HEK293T (cell line): ENCODE results near the gene ZNF513.
A peak's percentile ranks its signal among the peaks of the same experiment; 100 is the strongest.

Experiments used
- ARNT ChIP-seq: fragments of 450-650 bp; IDR thresholded peaks from 2 replicates; pipeline ENCODE4 v1.6.1; 2017; ENCODE audit warnings: mild to moderate bottlenecking
- BHLHE40 ChIP-seq: fragments of 450-650 bp; IDR thresholded peaks from 2 replicates; pipeline ENCODE4 v1.6.1; 2016; ENCODE audit warnings: mild to moderate bottlenecking, moderate library complexity, borderline replicate concordance
- ELF4 ChIP-seq: fragments of 450-650 bp; IDR thresholded peaks from 2 replicates; pipeline ENCODE4 v1.6.1; 2017; ENCODE audit warnings: antibody characterized with exemption
- FOXA1 ChIP-seq: fragments of 450-650 bp; IDR thresholded peaks from 2 replicates; pipeline ENCODE4 v1.6.1; 2016; ENCODE audit warnings: mild to moderate bottlenecking
- FOXK2 ChIP-seq: fragments of 450-650 bp; IDR thresholded peaks from 2 replicates; pipeline ENCODE4 v1.6.1; 2016; ENCODE audit warnings: mild to moderate bottlenecking
- FOXM1 ChIP-seq: fragments of 450-650 bp; IDR thresholded peaks from 2 replicates; pipeline ENCODE4 v1.6.1; 2017; ENCODE audit warnings: mild to moderate bottlenecking, borderline replicate concordance
- L3MBTL2 ChIP-seq: fragments of 450-650 bp; conservative IDR thresholded peaks from 2 replicates; pipeline ENCODE4 v1.6.1; 2016; ENCODE audit warnings: mild to moderate bottlenecking
- LEF1 ChIP-seq: fragments of 450-650 bp; IDR thresholded peaks from 2 replicates; pipeline ENCODE4 v1.6.1; 2017; ENCODE audit warnings: mild to moderate bottlenecking, borderline replicate concordance
- SP1 ChIP-seq: fragments of 450-650 bp; IDR thresholded peaks from 2 replicates; pipeline ENCODE4 v1.6.1; 2017
- SUZ12 ChIP-seq: fragments of 450-650 bp; IDR thresholded peaks from 2 replicates; pipeline ENCODE4 v1.6.1; 2016; ENCODE audit warnings: mild to moderate bottlenecking
- TARDBP ChIP-seq: fragments of 450-650 bp; IDR thresholded peaks from 2 replicates; pipeline ENCODE4 v1.6.1; 2016
- ZNF384 ChIP-seq: fragments of 450-650 bp; IDR thresholded peaks from 2 replicates; pipeline ENCODE4 v1.6.1; 2016
- TF ChIP-seq, protein P1 (sequence below): fragments of 450-650 bp; IDR thresholded peaks from 2 replicates; pipeline ENCODE4 v1.6.1; 2016

- no peak for TF ChIP-seq FOXA1
- TF ChIP-seq FOXM1, result no peak
- TF ChIP-seq TARDBP, result no peak
- TF ChIP-seq FOXK2, result no peak
- no peak for TF ChIP-seq ARNT
- no peak for TF ChIP-seq BHLHE40
- peak; percentile 88 for TF ChIP-seq L3MBTL2
- TF ChIP-seq LEF1, result no peak
- TF ChIP-seq SP1, result no peak
- no peak for TF ChIP-seq SUZ12
- no peak for TF ChIP-seq ELF4
- TF ChIP-seq, protein P1, sequence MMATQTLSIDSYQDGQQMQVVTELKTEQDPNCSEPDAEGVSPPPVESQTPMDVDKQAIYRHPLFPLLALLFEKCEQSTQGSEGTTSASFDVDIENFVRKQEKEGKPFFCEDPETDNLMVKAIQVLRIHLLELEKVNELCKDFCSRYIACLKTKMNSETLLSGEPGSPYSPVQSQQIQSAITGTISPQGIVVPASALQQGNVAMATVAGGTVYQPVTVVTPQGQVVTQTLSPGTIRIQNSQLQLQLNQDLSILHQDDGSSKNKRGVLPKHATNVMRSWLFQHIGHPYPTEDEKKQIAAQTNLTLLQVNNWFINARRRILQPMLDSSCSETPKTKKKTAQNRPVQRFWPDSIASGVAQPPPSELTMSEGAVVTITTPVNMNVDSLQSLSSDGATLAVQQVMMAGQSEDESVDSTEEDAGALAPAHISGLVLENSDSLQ, result no peak
- no peak for TF ChIP-seq ZNF384
These were observed 9.5 kb downstream of the ZNF513 start for GRCh38 chr2:27370816-27371620.
